Activated CD8-positive, alpha-beta memory T cell treated with anti-CD3 and anti-CD28 coated beads, Interleukin-2, amount 50 U/mL, for 24 hours (primary cell): ENCODE data around the gene CD320.
A peak's percentile ranks its signal among the peaks of the same experiment; 100 is the strongest.

ENCODE experiments used
- DNase-seq: peaks from one replicate; pipeline ENCODE4 v3.0.0-alpha.2; 2020; ENCODE audit errors: extremely low read depth

The CD320 gene

DNA sequence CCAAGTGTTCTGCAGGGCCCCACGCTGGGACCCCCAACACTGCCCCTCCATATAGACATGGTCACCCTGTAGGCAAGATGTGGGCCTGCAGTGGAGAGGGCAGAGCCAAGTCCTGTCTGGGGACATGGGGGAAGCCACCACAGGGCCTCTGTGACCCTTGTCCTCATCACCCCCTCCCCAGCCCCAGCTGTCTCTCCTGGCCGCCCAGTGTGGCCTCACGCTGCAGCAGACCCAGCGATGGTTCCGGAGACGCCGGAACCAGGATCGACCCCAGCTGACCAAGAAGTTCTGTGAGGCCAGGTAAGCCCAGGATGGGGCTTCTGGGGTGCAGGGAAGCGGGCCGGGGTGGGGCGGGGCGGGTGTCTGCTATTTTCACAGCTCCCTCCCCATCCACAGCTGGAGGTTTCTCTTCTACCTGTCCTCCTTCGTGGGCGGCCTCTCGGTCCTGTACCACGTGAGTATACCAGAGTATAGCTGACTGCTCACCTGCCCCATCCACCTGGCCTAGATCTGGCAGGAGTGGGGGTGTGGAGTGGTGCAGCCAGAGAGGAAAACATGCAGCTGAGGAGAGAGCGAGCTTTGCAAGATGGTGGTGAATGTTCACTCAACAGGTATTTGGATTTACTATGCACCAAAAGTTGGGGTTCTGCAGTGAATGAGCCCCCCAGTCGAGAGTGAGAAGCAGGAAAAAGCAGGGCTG lies 52.6 kb downstream of the CD320 start:
- no peak for DNase-seq

DNA sequence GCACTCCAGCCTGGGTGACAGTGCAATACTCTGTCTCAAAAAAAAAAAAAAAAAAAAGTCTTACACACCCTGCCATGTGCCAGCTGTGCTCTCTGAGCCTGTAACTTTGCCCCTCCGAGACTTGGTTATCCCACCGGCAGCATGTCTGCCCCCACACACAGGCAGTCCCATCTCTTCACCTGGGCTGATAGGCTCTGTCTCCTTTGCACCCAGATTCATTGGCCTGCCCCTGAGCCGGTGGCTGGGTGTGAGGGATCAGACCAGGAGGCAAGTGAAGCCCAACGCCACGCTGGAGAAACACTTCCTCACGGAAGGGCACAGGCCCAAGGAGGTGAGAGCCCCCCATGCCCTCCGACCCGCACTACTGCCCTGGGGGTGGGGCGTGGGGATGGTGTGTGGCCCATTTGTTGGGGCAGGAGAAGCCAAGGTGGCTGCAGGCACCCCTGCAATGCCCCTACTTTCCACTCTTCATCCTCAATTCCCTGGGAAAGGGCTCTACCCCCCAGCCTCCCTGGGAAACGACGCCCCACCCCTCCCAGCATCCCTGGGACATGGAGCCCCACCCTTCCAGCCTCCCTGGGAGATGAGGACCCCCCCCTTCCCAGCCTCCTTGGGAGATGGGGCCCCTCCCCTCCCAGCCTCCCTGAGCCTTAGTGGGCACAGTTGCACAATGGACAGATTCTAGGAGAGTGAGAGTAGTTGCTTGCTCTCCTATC lies 53.7 kb downstream of the CD320 start:
- DNase-seq, result no peak

- no peak for DNase-seq
Observed at GRCh38 chr19:8253678-8254077, 54.5 kb downstream of the CD320 start.

GRCh38 chr19:8252922-8253589 lies 55.1 kb downstream of the CD320 start:
- DNase-seq, result peak; percentile 70
